Type B pancreatic cell (in vitro differentiated cells): Measurements from ENCODE around the gene PPP1R37. TPM values are rescaled to one million over a fixed set of nuclear protein-coding genes. Genes with fewer than 3 reads are reported as not detected.
A peak's percentile ranks its signal among the peaks of the same experiment; 100 is the strongest.

ENCODE experiments used
- DNase-seq: peaks from one replicate; pipeline ENCODE4 v3.0.0; 2021; ENCODE audit warnings: mixed read lengths; ENCODE audit not compliant: unreplicated experiment; ENCODE audit errors: extremely low spot score
- H3K27ac Mint-ChIP-seq: 2 replicates; pipeline ENCODE4 v1.8.0; 2021; ENCODE audit warnings: mild to moderate bottlenecking, mixed read lengths
- H3K27me3 Mint-ChIP-seq: 2 replicates; pipeline ENCODE4 v1.8.0; 2021; ENCODE audit warnings: mixed read lengths
- H3K36me3 Mint-ChIP-seq: 2 replicates; pipeline ENCODE4 v1.8.0; 2021; ENCODE audit warnings: mixed read lengths
- H3K4me1 Mint-ChIP-seq: one replicate; pipeline ENCODE4 v1.8.0; 2021; ENCODE audit warnings: mixed read lengths; ENCODE audit not compliant: unreplicated experiment
- H3K4me3 Mint-ChIP-seq: 2 replicates; pipeline ENCODE4 v1.8.0; 2021; ENCODE audit warnings: mild to moderate bottlenecking, mixed read lengths
- H3K9me3 Mint-ChIP-seq: 2 replicates; pipeline ENCODE4 v1.8.0; 2021; ENCODE audit warnings: mixed read lengths
- CTCF ChIP-seq: fragments of 200-600 bp; sonication (generic); conservative IDR thresholded peaks from 2 replicates; pipeline ENCODE4 v1.5.0; 2021; ENCODE audit warnings: antibody characterized with exemption, mild to moderate bottlenecking
- total RNA-seq: library from RNA; stranded (reverse); gene quantifications from 2 replicates; pipeline ENCODE4 v1.2.1, GENCODE V29; 2021; ENCODE audit warnings: low replicate concordance

Gene PPP1R37
- total RNA-seq, 1 donor from 2014 or later: 44.7 TPM

GRCh38 chr19:45156011-45156630 lies 63.1 kb downstream of the PPP1R37 start:
- TF ChIP-seq CTCF: no peak
- no peaks in the 10 kb centered on the region for H3K9me3 Mint-ChIP-seq
- H3K4me3 Mint-ChIP-seq: no peak overlapping the region
- H3K27me3 Mint-ChIP-seq: peaks cover 36% of the 10 kb centered on the region
- peak overlapping the region; percentile 95 for H3K27ac Mint-ChIP-seq
- no peaks in the 10 kb centered on the region for H3K36me3 Mint-ChIP-seq
- H3K4me1 Mint-ChIP-seq: peaks cover 19% of the 10 kb centered on the region
- no peak for DNase-seq

GRCh38 chr19:45156751-45157150 lies 63.8 kb downstream of the PPP1R37 start:
- TF ChIP-seq CTCF: no peak
- peaks cover 31% of the 10 kb centered on the region for H3K27me3 Mint-ChIP-seq
- H3K4me3 Mint-ChIP-seq: peak overlapping the region; percentile 68
- peak overlapping the region; percentile 95 for H3K27ac Mint-ChIP-seq
- H3K36me3 Mint-ChIP-seq: no peaks in the 10 kb centered on the region
- no peaks in the 10 kb centered on the region for H3K9me3 Mint-ChIP-seq
- H3K4me1 Mint-ChIP-seq: peaks cover 19% of the 10 kb centered on the region
- no peak for DNase-seq

GRCh38 chr19:45158503-45159209 lies 65.7 kb downstream of the PPP1R37 start:
- Mint-ChIP-seq H3K9me3 (no peaks in the 10 kb centered on the region), H3K4me1 (peaks cover 18% of the 10 kb centered on the region), H3K27me3 (peaks cover 24% of the 10 kb centered on the region), H3K4me3 (no peak overlapping the region), H3K27ac (no peak overlapping the region), H3K36me3 (no peaks in the 10 kb centered on the region)
- no peak for DNase-seq
- no peak for TF ChIP-seq CTCF

GRCh38 chr19:45159210-45159970 lies 66.4 kb downstream of the PPP1R37 start:
- no peak for TF ChIP-seq CTCF
- peaks cover 17% of the 10 kb centered on the region for H3K27me3 Mint-ChIP-seq
- H3K27ac Mint-ChIP-seq: no peak overlapping the region
- no peaks in the 10 kb centered on the region for H3K36me3 Mint-ChIP-seq
- no peaks in the 10 kb centered on the region for H3K9me3 Mint-ChIP-seq
- H3K4me1 Mint-ChIP-seq: peaks cover 11% of the 10 kb centered on the region
- no peak overlapping the region for H3K4me3 Mint-ChIP-seq
- DNase-seq: no peak

- no peak for TF ChIP-seq CTCF
- Mint-ChIP-seq H3K27ac (peak overlapping the region; percentile 10), H3K36me3 (no peaks in the 10 kb centered on the region), H3K4me3 (peak overlapping the region; percentile 52), H3K4me1 (peaks cover 10% of the 10 kb centered on the region), H3K9me3 (no peaks in the 10 kb centered on the region), H3K27me3 (peaks cover 15% of the 10 kb centered on the region)
- DNase-seq: no peak
These were observed 67.0 kb downstream of the PPP1R37 start for GRCh38 chr19:45159971-45160324.
